Effector CD8-positive, alpha-beta T cell (primary cell): ENCODE data around the gene TSPAN33.
"Not testable (repeated sequence)": the region's sequence is repeated elsewhere in the genome, so short reads cannot be mapped to it uniquely, and the experiment has no call there.

Experiments used
- DNase-seq: peaks from one replicate; lab custom pipeline; 2025; lab: John Stamatoyannopoulos, UW

Gene TSPAN33

GRCh38 chr7:129170441-129171021, 26.0 kb downstream of the TSPAN33 start:
- no peak for DNase-seq

GRCh38 chr7:129173861-129174260, 29.4 kb downstream of the TSPAN33 start:
- DNase-seq = not testable (repeated sequence)

- no peak for DNase-seq
Measured at GRCh38 chr7:129176916-129177710, 32.6 kb downstream of the TSPAN33 start.

- no peak for DNase-seq
Measured at GRCh38 chr7:129184981-129185670, 40.6 kb downstream of the TSPAN33 start.

- no peak for DNase-seq
Measured at GRCh38 chr7:129186749-129187260, 42.3 kb downstream of the TSPAN33 start.

- DNase-seq = no peak
Measured at GRCh38 chr7:129187681-129188371, 43.3 kb downstream of the TSPAN33 start.

GRCh38 chr7:129188372-129188891, 43.9 kb downstream of the TSPAN33 start, which contains the start of gene SMO:
Gene SMO, plus strand, starts transcription at chr7:129188633. Its CDS starts 519 bp downstream, at chr7:129189152.
- peak; percentile 5 for DNase-seq

- no peak for DNase-seq
Measured at GRCh38 chr7:129188892-129189660, 44.6 kb downstream of the TSPAN33 start.

GRCh38 chr7:129189661-129190310, 45.3 kb downstream of the TSPAN33 start:
- no peak for DNase-seq

- DNase-seq = no peak
Measured at GRCh38 chr7:129191272-129191671, 46.8 kb downstream of the TSPAN33 start.

- no peak for DNase-seq
Measured at GRCh38 chr7:129193892-129194291, 49.4 kb downstream of the TSPAN33 start.

GRCh38 chr7:129197771-129198170, 53.3 kb downstream of the TSPAN33 start:
- no peak for DNase-seq

GRCh38 chr7:129199406-129199805, 54.9 kb downstream of the TSPAN33 start:
- DNase-seq = no peak

GRCh38 chr7:129202058-129202777, 57.7 kb downstream of the TSPAN33 start:
- no peak for DNase-seq

- no peak for DNase-seq
Measured at GRCh38 chr7:129203050-129203741, 58.7 kb downstream of the TSPAN33 start.

- DNase-seq = no peak
Measured at GRCh38 chr7:129205126-129205818, 60.8 kb downstream of the TSPAN33 start.

- no peak for DNase-seq
Measured at GRCh38 chr7:129205987-129206785, 61.7 kb downstream of the TSPAN33 start.

- DNase-seq = no peak
Measured at GRCh38 chr7:129208667-129209066, 64.2 kb downstream of the TSPAN33 start.
